Urothelium cell line (cell line): ENCODE data around the gene LARP4B.

Experiments used
- DNase-seq: peaks from one replicate; pipeline ENCODE4 v3.0.0; 2011; ENCODE audit warnings: low spot score, mixed read lengths
- FAIRE-seq: peaks from 2 replicates; lab custom pipeline; 2011; peaks lifted over from hg19 to GRCh38; lab: Jason Lieb, UNC

Gene LARP4B

GRCh38 chr10:871951-872403 lies 59.5 kb downstream of the LARP4B start:
- FAIRE-seq (no peak), DNase-seq (no peak)

GRCh38 chr10:870564-871166 lies 60.8 kb downstream of the LARP4B start:
- DNase-seq (no peak), FAIRE-seq (no peak)

- DNase-seq: no peak
- no peak for FAIRE-seq
Measured at GRCh38 chr10:869171-869570, 62.3 kb downstream of the LARP4B start.

- DNase-seq (no peak), FAIRE-seq (no peak)
Measured at GRCh38 chr10:867807-868206, 63.7 kb downstream of the LARP4B start.

- no peak for FAIRE-seq
Measured at GRCh38 chr10:866577-866941, 64.9 kb downstream of the LARP4B start.

GRCh38 chr10:865924-866576 lies 65.5 kb downstream of the LARP4B start:
- no peak for FAIRE-seq
- no peak for DNase-seq

More at GRCh38 chr10:866577-866941, 64.9 kb downstream of the LARP4B start:
- DNase-seq: no peak

- DNase-seq (no peak), FAIRE-seq (no peak)
Measured at GRCh38 chr10:865257-865656, 66.2 kb downstream of the LARP4B start.

- DNase-seq: no peak
- FAIRE-seq: no peak
Measured at GRCh38 chr10:860519-860918, 71.0 kb downstream of the LARP4B start.

- no peak for DNase-seq
- FAIRE-seq: no peak
Measured at GRCh38 chr10:856416-857157, 74.9 kb downstream of the LARP4B start.

GRCh38 chr10:855671-856070 lies 75.8 kb downstream of the LARP4B start:
- FAIRE-seq: no peak
- no peak for DNase-seq

- DNase-seq: no peak
- FAIRE-seq: no peak
Measured at GRCh38 chr10:855079-855478, 76.4 kb downstream of the LARP4B start.

GRCh38 chr10:853017-853416 lies 78.5 kb downstream of the LARP4B start:
- FAIRE-seq: no peak
- DNase-seq: no peak

GRCh38 chr10:852386-852785 lies 79.1 kb downstream of the LARP4B start:
- DNase-seq (no peak), FAIRE-seq (no peak)

- no peak for DNase-seq
- no peak for FAIRE-seq
Measured at GRCh38 chr10:851901-852300, 79.6 kb downstream of the LARP4B start.

- FAIRE-seq (no peak), DNase-seq (no peak)
Measured at GRCh38 chr10:850093-850492, 81.4 kb downstream of the LARP4B start.

- no peak for DNase-seq
- FAIRE-seq: no peak
Measured at GRCh38 chr10:847868-848267, 83.6 kb downstream of the LARP4B start.

- no peak for FAIRE-seq
- no peak for DNase-seq
Measured at GRCh38 chr10:846126-846685, 85.3 kb downstream of the LARP4B start.

- no peak for DNase-seq
- FAIRE-seq: no peak
Measured at GRCh38 chr10:845526-845925, 86.0 kb downstream of the LARP4B start.

GRCh38 chr10:844552-844951 lies 87.0 kb downstream of the LARP4B start:
- no peak for DNase-seq
- no peak for FAIRE-seq

- no peak for DNase-seq
- no peak for FAIRE-seq
Measured at GRCh38 chr10:843703-844102, 87.8 kb downstream of the LARP4B start.

- no peak for DNase-seq
- no peak for FAIRE-seq
Measured at GRCh38 chr10:842795-843194, 88.7 kb downstream of the LARP4B start.

- DNase-seq (no peak), FAIRE-seq (no peak)
Measured at GRCh38 chr10:841535-841934, 90.0 kb downstream of the LARP4B start.
